ENCODE results near the gene LUZP2. TPM values are rescaled to one million over a fixed set of nuclear protein-coding genes. Genes with fewer than 3 reads are reported as not detected.

The LUZP2 gene
- total RNA-seq, 6 donors from 2014 or later = 0.20 to 0.46 (median 0.23) TPM; not detected in 3

- TF ChIP-seq EP300 (IDR thresholded peaks at IDR 0.05) (no peak), POLR2A (IDR thresholded peaks at IDR 0.05) (no peak), POLR2AphosphoS5 (IDR thresholded peaks at IDR 0.05) (no peak), CTCF (IDR thresholded peaks at IDR 0.05) (no peak)
- Histone ChIP-seq H3K9me3 (no peaks in the 10 kb centered on the region), H3K27me3 (no peaks in the 10 kb centered on the region), H3K4me3 (no peak overlapping the region), H3K4me1 (no peaks in the 10 kb centered on the region), H3K27ac (no peak overlapping the region), H3K36me3 (no peaks in the 10 kb centered on the region)
- no peak for DNase-seq
- no peak for ATAC-seq (ENCODE audit: low FRiP score in 2 of 2)
These were observed 561.0 kb downstream of the LUZP2 start for GRCh38 chr11:25057861-25058260.

GRCh38 chr11:25065746-25066145 lies 568.9 kb downstream of the LUZP2 start:
- TF ChIP-seq POLR2A (IDR thresholded peaks at IDR 0.05) (no peak), CTCF (IDR thresholded peaks at IDR 0.05) (no peak)
- Histone ChIP-seq H3K27ac (no peak overlapping the region), H3K9me3 (no peaks in the 10 kb centered on the region), H3K27me3 (no peaks in the 10 kb centered on the region), H3K4me1 (no peaks in the 10 kb centered on the region), H3K4me3 (no peak overlapping the region), H3K36me3 (no peaks in the 10 kb centered on the region)
- DNase-seq (no peak), ATAC-seq (ENCODE audit: low FRiP score in 2 of 2) (no peak)
- WGBS, 2 donors = 46 to 58% methylated on average over 1 of the region's 1 CpG

- H3K4me3 ChIP-seq = no peak overlapping the region
- no peaks in the 10 kb centered on the region for H3K4me1 ChIP-seq
- H3K27me3 ChIP-seq = no peaks in the 10 kb centered on the region
- no peak for DNase-seq
- TF ChIP-seq CTCF (IDR thresholded peaks at IDR 0.05) = no peak
- TF ChIP-seq POLR2AphosphoS5 (IDR thresholded peaks at IDR 0.05) = no peak
- TF ChIP-seq POLR2A (IDR thresholded peaks at IDR 0.05) = no peak
- no peak for TF ChIP-seq EP300 (IDR thresholded peaks at IDR 0.05)
- no peaks in the 10 kb centered on the region for H3K9me3 ChIP-seq
- ATAC-seq (ENCODE audit: low FRiP score in 2 of 2) = no peak
- WGBS, 2 donors = 38 to 41% methylated on average over 2 of the region's 2 CpGs
- H3K36me3 ChIP-seq = no peaks in the 10 kb centered on the region
- no peak overlapping the region for H3K27ac ChIP-seq
These were observed 569.9 kb downstream of the LUZP2 start for GRCh38 chr11:25066706-25067105.

- H3K27ac ChIP-seq = no peak overlapping the region
- no peaks in the 10 kb centered on the region for H3K9me3 ChIP-seq
- 78 to 81% methylated on average over 4 of the region's 4 CpGs for WGBS, 2 donors
These were observed 571.6 kb downstream of the LUZP2 start for GRCh38 chr11:25068451-25068850.

More at GRCh38 chr11:25068451-25068850, 571.6 kb downstream of the LUZP2 start:
- DNase-seq (no peak), ATAC-seq (ENCODE audit: low FRiP score in 2 of 2) (no peak)
- Histone ChIP-seq H3K4me1 (no peaks in the 10 kb centered on the region), H3K36me3 (no peaks in the 10 kb centered on the region), H3K27me3 (no peaks in the 10 kb centered on the region), H3K4me3 (no peak overlapping the region)
- TF ChIP-seq CTCF (IDR thresholded peaks at IDR 0.05) (no peak), EP300 (IDR thresholded peaks at IDR 0.05) (no peak), POLR2A (IDR thresholded peaks at IDR 0.05) (no peak), POLR2AphosphoS5 (IDR thresholded peaks at IDR 0.05) (no peak)
